ENCODE results near the gene UBE2M.

DNA sequence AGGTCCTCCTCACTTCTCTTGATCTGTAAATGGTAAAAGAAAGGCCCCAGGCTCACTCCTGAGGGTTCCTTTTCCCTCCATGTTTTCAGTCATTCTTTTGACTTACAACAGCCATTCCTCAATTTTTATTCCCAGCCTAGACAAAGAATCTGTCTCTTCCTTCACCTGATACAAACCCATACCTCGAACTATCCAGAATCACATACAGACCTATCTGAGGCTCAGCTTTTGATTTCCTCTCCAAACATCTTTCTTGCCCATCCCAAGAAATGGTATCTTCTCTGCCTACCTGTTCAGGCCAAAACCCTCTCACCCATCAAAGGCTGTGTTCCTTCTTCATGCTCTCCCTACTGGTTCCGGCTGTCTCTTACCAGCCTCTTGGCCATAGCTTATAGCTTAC, 5.8 kb downstream of the UBE2M start:
- TF ChIP-seq POLR2A (IDR thresholded peaks at IDR 0.05; ENCODE audit: low read length) (no peak), GATA1 (IDR thresholded peaks at IDR 0.05; ENCODE audit: low read depth, low read length) (no peak)
